GM18870 (cell line): ENCODE measurements around the gene PHF5A.

Experiments
- ATAC-seq: cut with Tn5 transposase; IDR thresholded peaks from one replicate; pipeline ENCODE4 v1.9.1; 2021; ENCODE audit warnings: moderate library complexity; ENCODE audit not compliant: unreplicated experiment

PHF5A gene

GRCh38 chr22:41418717-41419116, 49.8 kb downstream of the PHF5A start:
- no peak for ATAC-seq

DNA sequence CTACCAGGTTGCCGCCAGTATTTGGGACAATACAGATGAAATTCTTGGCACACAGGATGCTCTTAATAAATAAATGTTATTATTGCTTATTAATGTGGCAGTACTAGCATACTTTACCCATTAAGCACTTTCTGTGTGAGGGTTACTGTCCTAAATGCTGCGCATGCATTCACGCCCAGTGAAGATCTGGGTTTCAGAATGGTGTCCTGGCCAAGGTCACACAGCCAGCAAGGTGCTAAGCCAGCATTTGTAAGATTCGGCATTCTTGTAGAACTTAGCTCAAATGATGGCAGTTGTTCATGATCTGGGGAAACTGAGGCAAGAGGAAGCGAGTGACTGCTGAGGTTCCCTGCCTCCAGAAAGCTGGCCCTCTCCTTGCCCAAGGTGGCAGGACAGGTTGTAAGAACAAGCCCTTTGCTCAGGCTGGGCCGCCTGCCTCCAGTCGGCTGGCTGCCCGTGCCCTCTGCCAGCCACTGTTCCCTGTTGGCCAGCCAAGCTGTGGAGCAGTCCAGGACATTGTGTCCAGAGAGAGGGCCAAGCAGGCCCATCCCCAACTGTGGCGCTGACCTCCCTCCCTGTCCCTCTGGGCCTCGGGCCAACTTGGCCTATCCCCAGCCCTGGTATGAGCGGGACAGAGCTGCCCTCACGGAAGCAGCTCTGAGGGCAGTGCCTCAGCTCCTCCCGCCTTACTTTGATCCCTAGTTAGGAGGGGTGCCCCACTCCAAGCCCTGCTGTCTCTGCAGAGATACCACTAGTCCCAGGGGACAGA, 50.7 kb downstream of the PHF5A start:
- ATAC-seq, result no peak

- no peak for ATAC-seq
These were observed 52.9 kb downstream of the PHF5A start for GRCh38 chr22:41415554-41415953.

DNA sequence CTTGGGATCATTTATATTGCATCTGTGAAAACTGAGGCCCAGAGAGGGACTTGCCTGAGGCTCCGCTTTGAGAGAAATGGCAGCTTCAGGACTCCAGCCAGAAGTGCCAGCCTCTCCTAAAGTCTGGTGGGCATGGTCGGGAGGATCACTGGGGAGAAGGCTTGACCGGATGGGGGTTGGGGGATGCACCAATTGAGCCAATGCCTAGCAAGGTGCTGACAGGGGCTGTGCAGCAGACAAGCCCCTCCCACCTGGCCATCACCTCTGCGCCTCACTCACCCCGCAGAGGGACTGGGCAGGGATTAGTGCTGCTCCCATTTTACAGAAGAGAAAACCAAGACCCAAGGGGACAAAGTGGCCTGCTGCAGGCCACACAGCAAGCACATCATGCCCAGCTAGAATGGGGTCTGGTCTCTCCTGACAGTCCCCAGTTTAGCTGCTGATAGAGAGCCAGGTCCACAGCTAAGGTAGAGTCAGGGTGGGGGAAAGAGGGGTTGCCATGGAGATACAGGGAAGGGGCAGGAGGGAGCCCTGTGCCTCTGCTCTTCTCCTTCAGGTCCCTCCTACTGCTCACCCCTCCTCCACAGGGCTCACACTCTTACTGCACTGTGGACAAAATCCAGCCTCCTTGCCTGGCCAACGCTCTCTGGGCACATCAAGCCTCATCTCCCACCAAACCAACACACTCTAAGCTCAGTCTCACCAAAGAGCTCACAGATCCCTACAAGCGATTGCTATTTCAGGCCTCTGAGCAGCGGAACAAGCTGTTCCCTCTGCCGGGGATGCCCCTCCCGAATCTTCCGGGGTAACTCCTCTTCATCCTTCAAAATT, 57.3 kb downstream of the PHF5A start:
- no peak for ATAC-seq

DNA sequence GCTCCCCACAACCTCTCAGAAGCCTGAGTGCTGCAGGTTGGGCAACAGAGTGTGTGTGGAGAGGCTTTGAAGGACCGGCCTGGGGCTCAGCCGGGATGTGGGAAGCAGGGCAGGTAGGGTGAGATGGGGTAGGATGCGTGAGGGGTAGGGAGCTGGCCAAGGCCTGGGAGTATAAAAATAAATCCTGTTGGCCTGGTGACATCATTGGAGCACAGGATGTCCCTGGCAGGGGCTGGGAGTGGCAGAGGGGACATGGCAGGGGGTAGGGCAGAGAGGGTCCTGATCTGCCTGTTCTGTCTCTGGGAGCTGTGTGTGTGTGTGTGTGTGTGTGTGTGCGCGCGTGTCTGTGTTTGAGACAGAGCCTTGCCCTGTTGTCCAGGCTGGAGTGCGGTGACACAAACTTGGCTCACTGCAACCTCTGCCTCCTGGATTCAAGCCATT, 58.2 kb downstream of the PHF5A start:
- ATAC-seq, result no peak
